ENCODE results near the gene CROCC2.

- TF ChIP-seq CTCF (IDR thresholded peaks at IDR 0.05) (no peak), POLR2A (IDR thresholded peaks at IDR 0.05) (no peak)
Observed at GRCh38 chr2:240949791-240950705, 43.9 kb downstream of the CROCC2 start.

Measured in lower leg skin (tissue), 3 donors.